Measurements from ENCODE around the gene MUC22.
A peak's percentile ranks its signal among the peaks of the same experiment; 100 is the strongest.

The MUC22 gene

GRCh38 chr6:31079656-31080261 is 69.5 kb downstream of the MUC22 start:
- DNase-seq (ENCODE audit: low spot score): peak; percentile 49

- no peak for DNase-seq (ENCODE audit: low spot score)
Observed at GRCh38 chr6:31081872-31082271, 71.6 kb downstream of the MUC22 start.

DNA sequence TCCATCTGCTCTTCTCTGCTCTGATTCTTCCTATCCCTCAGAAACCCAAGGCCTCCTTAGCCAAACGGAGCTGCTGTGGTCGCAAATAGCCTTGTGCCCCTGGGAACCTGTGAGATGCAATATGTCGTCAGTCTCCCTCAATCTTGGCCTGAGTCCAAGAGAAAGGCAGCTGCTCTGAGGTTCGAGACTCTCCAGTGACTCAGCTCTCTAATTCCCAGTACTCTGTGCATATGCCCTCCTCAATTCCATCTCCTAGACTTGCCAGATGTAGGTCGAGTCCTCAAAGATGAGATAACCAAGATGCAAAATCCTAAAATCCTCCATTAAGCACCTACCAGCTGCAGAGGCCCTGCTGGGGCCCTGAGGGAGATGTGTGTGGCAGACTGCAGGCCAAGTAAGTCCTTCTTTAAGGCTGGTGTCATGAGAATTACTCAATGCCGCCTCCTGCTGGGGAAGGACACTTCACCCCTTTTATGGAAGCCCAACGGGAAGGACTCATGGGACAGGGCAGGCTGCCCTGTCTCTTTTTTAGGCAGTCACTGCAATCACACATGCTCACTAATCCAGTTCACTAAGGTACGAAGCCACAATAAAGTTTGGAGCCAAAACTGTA is 73.6 kb downstream of the MUC22 start:
- DNase-seq (ENCODE audit: low spot score): no peak

Data from hematopoietic multipotent progenitor cell treated with erythropoietin and hydrocortisone succinate and interleukin-3 and kit ligand, for 15 days (in vitro differentiated cells).